Psoas muscle (tissue), 8 donors: ENCODE results near the gene SLC43A2. TPM values are rescaled to one million over a fixed set of nuclear protein-coding genes. Genes with fewer than 3 reads are reported as not detected.

Source experiments
- ATAC-seq, 4 donors: fragments of 200-7000 bp; cut with Tn5 transposase; one replicate each; pipeline ENCODE4 v1.9.1; 2020; ENCODE audit warnings: moderate library complexity in 3 of 4, mild to moderate bottlenecking in 2 of 4
- DNase-seq, 2 donors: peaks; one replicate each; pipeline ENCODE4 v3.0.0-alpha.2; 2020
- H3K27ac ChIP-seq: fragments of 200-600 bp; one replicate; pipeline ENCODE4 v1.8.0; 2022
- H3K27me3 ChIP-seq, 3 donors: fragments of 200-600 bp in 1 of 3; one replicate each; pipeline versions ENCODE4 v1.6.1 to v1.8.0; 2013 to 2022; ENCODE audit warnings: low read length in 2 of 3, mild to moderate bottlenecking in 2 of 3, moderate library complexity in 1 of 3; ENCODE audit not compliant: insufficient read depth in 3 of 3
- H3K36me3 ChIP-seq, 2 donors: fragments of 200-600 bp in 1 of 2; one replicate each; pipeline versions ENCODE4 v1.6.1 to v1.8.0; 2013 to 2022; ENCODE audit warnings: low read depth in 1 of 2, mild to moderate bottlenecking in 1 of 2, moderate library complexity in 1 of 2; ENCODE audit not compliant: insufficient read depth in 1 of 2
- H3K4me1 ChIP-seq: fragments of 200-600 bp; one replicate; pipeline ENCODE4 v1.8.0; 2022
- H3K4me3 ChIP-seq: fragments of 200-600 bp; one replicate; pipeline ENCODE4 v1.8.0; 2022; ENCODE audit warnings: mild to moderate bottlenecking
- H3K9me3 ChIP-seq: fragments of 200-600 bp; one replicate; pipeline ENCODE4 v1.8.0; 2022
- CTCF ChIP-seq: fragments of 200-600 bp; IDR thresholded peaks from one replicate; pipeline ENCODE4 v1.8.0; 2022; ENCODE audit warnings: antibody characterized with exemption
- WGBS, 3 donors: extraction: QIAGEN DNeasy Blood & Tissue Kit; methylation state at CpG; one replicate each; pipeline versions ENCODE4 v1.1.6 to v1.1.7; 2013; 5-methylcytosine and 5-hydroxymethylcytosine counted together
- intact Hi-C, 2 donors: fragments of 100-400 bp; cut with DNase I; formaldehyde crosslinking; loops; one replicate each; pipeline versions ENCODE4 v1.11.0 to v1.14.2; 2022
- polyA plus RNA-seq, 3 donors: library from polyadenylated mRNA; stranded (reverse); fragments of 200-250 nt; gene quantifications; one replicate each; pipeline ENCODE4 v1.2.3, GENCODE V29; 2013
- total RNA-seq, 4 donors: library from RNA; stranded (reverse); fragmentation: NEBNext Ultra II Directional in 2 of 4; extraction: Animal tissue kit (Norgen Biotek cat#: 25700) in 2 of 4; gene quantifications; one replicate each; pipeline versions ENCODE4 v1.2.1 to v1.2.4, GENCODE V29; 2021 to 2023
- donor health status: healthy with polysubstance abuse.
- donor health status: DM: no; HTN: no; CAD: no; lungs with moderate emphysema.
- donor health status: Bipolar disorder and iron deficiency.
- donor health status: healthy.
- donor health status: DM: yes; HTN: yes; CAD: no.
- donor health status: DM: no; HTN: no; CAD: no.
- donor health status: DM: no; HTN: no; CAD: no.
- donor health status: DM: yes; HTN: yes; CAD: no.

SLC43A2 gene
- total and polyA plus RNA-seq, 7 donors: 9.5 to 70.5 (median 21.7) TPM

- DNase-seq (no peak), ATAC-seq (no peak)
- no peak overlapping the region for H3K27ac ChIP-seq
- no peak overlapping the region for H3K4me3 ChIP-seq
- no peaks in the 10 kb centered on the region for H3K27me3 ChIP-seq
- H3K36me3 ChIP-seq: peaks cover 0 to 2% of the 10 kb centered on the region in 2 donors
- H3K4me1 ChIP-seq: peaks cover 9% of the 10 kb centered on the region
- TF ChIP-seq CTCF: no peak
- intact Hi-C loops: no loop called here
- no peaks in the 10 kb centered on the region for H3K9me3 ChIP-seq
- 93 to 96% (median 94%) methylated on average over 14 of the region's 14 CpGs for WGBS, 3 donors
These were observed 30.7 kb downstream of the SLC43A2 start for GRCh38 chr17:1597861-1598342.

GRCh38 chr17:1593630-1593931, 35.1 kb downstream of the SLC43A2 start:
- no peak overlapping the region for H3K4me3 ChIP-seq
- no peaks in the 10 kb centered on the region for H3K9me3 ChIP-seq
- no peak for TF ChIP-seq CTCF
- ATAC-seq (no peak), DNase-seq (no peak)
- H3K4me1 ChIP-seq: peaks cover 49% of the 10 kb centered on the region
- H3K27ac ChIP-seq: peak overlapping the region; percentile 90
- WGBS, 3 donors: 77 to 79% (median 77%) methylated on average over 5 of the region's 5 CpGs
- H3K36me3 ChIP-seq: no peaks in the 10 kb centered on the region
- intact Hi-C loops: loop anchor here (5.0 kb wide), 1 partner anchor 34 kb away; the partner anchor contains the start of gene SLC43A2 (in 2 of the 2)
- no peaks in the 10 kb centered on the region for H3K27me3 ChIP-seq

- Histone ChIP-seq H3K27ac (peak overlapping the region; percentile 90), H3K27me3 (no peaks in the 10 kb centered on the region), H3K36me3 (no peaks in the 10 kb centered on the region), H3K4me3 (peak overlapping the region; percentile 15), H3K4me1 (peaks cover 51% of the 10 kb centered on the region), H3K9me3 (no peaks in the 10 kb centered on the region)
- intact Hi-C loops: loop anchor here (5.0 kb wide), 1 partner anchor 34 kb away; the partner anchor contains the start of gene SLC43A2 (in 2 of the 2)
- DNase-seq (no peak), ATAC-seq (peak in 1 of 4 donors; percentile 24)
- 29 to 48% (median 35%) methylated on average over 23 to 25 of the region's 25 CpGs for WGBS, 3 donors
- TF ChIP-seq CTCF: no peak
These were observed 35.6 kb downstream of the SLC43A2 start for GRCh38 chr17:1592751-1593629.

GRCh38 chr17:1591474-1592090, 37.1 kb downstream of the SLC43A2 start:
- Histone ChIP-seq H3K4me1 (peaks cover 61% of the 10 kb centered on the region), H3K36me3 (no peaks in the 10 kb centered on the region), H3K9me3 (no peaks in the 10 kb centered on the region), H3K4me3 (no peak overlapping the region), H3K27ac (peak overlapping the region; percentile 90), H3K27me3 (no peaks in the 10 kb centered on the region)
- no peak for ATAC-seq
- 77 to 84% (median 78%) methylated on average over 30 to 40 of the region's 40 CpGs for WGBS, 3 donors
- no peak for DNase-seq
- intact Hi-C loops: loop anchor here (5.0 kb wide), 1 partner anchor 36 kb away; the partner anchor contains the start of gene SLC43A2 (in 2 of the 2)
- TF ChIP-seq CTCF: no peak
